Gastroesophageal sphincter (tissue), 3 donors: ENCODE results near the gene P3H3.

Experiments used
- CTCF ChIP-seq, 4 experiments: fragments of 200-600 bp in 2 of 4; fragments of 450-650 bp in 2 of 4; sonication (generic) in 1 of 4; IDR thresholded peaks; one replicate each; pipeline ENCODE4 v1.5.1; 2017 to 2019; ENCODE audit warnings: antibody characterized with exemption in 4 of 4, mild to moderate bottlenecking in 2 of 4, moderate library complexity in 2 of 4
- EP300 ChIP-seq: sonication (generic); formaldehyde crosslinking; IDR thresholded peaks from one replicate; pipeline ENCODE4 v1.6.1; 2017; ENCODE audit warnings: antibody characterized with exemption, mild to moderate bottlenecking

- TF ChIP-seq CTCF (IDR thresholded peaks at IDR 0.05): no peak
- TF ChIP-seq EP300: no peak
Observed at GRCh38 chr12:6782850-6783566, 45.2 kb upstream of the P3H3 start.
